ENCODE measurements around the gene FLT3. TPM values are rescaled to one million over a fixed set of nuclear protein-coding genes. Genes with fewer than 3 reads are reported as not detected.

Gene FLT3
- total and polyA plus RNA-seq, 2 of the 13 experiments (the other 11 are each of a cell fraction or from before 2014, with no cell fraction given) = not detected

DNA sequence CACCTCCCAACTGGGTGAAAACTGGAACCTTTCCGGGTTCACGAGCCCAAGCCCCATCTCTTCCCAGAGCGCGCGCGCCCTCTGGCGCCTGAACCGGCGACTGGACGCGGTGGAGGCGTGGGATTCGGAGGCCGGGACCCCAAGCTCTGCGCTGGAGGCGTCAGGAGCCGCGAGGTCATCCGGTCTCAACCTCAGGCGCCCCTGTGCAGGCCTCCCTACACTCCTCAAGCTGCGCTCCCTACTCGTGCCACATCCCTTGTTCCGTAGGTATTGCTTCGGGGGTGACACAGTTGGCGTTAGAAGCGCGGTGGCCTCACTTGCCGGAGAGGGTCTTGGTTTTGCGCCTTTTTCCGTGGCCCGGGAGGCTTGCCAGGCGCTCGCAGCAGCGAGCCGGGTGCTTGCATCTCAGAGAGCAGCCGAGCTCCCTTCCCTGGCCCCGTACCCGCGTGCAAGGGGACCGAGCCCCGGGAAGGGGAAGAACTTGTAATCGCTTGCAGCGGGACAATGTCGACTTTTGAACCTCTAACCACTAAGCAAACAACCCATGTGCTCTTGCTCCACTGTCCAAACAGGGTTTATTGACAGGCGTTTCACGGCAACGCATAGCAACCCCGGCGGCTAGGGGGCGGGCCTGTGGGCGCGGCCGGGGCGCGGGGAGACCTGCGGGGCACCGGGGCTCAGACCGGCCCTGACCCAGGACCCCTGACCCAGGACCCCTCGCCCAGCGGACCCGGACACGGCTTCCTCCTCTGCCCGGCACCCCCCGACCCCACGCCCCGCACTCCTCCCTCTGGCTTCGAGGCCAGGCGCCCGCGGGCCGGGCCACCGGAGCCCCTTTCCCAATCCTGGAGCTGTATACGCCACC is 139.8 kb downstream of the FLT3 start (continued):
- TF ChIP-seq, protein P1, sequence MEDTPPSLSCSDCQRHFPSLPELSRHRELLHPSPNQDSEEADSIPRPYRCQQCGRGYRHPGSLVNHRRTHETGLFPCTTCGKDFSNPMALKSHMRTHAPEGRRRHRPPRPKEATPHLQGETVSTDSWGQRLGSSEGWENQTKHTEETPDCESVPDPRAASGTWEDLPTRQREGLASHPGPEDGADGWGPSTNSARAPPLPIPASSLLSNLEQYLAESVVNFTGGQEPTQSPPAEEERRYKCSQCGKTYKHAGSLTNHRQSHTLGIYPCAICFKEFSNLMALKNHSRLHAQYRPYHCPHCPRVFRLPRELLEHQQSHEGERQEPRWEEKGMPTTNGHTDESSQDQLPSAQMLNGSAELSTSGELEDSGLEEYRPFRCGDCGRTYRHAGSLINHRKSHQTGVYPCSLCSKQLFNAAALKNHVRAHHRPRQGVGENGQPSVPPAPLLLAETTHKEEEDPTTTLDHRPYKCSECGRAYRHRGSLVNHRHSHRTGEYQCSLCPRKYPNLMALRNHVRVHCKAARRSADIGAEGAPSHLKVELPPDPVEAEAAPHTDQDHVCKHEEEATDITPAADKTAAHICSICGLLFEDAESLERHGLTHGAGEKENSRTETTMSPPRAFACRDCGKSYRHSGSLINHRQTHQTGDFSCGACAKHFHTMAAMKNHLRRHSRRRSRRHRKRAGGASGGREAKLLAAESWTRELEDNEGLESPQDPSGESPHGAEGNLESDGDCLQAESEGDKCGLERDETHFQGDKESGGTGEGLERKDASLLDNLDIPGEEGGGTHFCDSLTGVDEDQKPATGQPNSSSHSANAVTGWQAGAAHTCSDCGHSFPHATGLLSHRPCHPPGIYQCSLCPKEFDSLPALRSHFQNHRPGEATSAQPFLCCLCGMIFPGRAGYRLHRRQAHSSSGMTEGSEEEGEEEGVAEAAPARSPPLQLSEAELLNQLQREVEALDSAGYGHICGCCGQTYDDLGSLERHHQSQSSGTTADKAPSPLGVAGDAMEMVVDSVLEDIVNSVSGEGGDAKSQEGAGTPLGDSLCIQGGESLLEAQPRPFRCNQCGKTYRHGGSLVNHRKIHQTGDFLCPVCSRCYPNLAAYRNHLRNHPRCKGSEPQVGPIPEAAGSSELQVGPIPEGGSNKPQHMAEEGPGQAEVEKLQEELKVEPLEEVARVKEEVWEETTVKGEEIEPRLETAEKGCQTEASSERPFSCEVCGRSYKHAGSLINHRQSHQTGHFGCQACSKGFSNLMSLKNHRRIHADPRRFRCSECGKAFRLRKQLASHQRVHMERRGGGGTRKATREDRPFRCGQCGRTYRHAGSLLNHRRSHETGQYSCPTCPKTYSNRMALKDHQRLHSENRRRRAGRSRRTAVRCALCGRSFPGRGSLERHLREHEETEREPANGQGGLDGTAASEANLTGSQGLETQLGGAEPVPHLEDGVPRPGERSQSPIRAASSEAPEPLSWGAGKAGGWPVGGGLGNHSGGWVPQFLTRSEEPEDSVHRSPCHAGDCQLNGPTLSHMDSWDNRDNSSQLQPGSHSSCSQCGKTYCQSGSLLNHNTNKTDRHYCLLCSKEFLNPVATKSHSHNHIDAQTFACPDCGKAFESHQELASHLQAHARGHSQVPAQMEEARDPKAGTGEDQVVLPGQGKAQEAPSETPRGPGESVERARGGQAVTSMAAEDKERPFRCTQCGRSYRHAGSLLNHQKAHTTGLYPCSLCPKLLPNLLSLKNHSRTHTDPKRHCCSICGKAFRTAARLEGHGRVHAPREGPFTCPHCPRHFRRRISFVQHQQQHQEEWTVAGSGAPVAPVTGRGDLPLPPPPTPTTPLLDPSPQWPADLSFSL (CRISPR knock-in tag; IDR thresholded peaks at IDR 0.05) = no peak; the same call in 1 of the 2 replicates
- TF ChIP-seq GZF1 (CRISPR knock-in tag; IDR thresholded peaks at IDR 0.05) (no peak), DR1 (CRISPR knock-in tag; IDR thresholded peaks at IDR 0.05) (peak; percentile 60; the same call in 1 of the 2 replicates), RNF2 (conservative IDR thresholded peaks at IDR 0.05; ENCODE audit: low read depth) (peak; percentile 98), HHEX (CRISPR knock-in tag; IDR thresholded peaks at IDR 0.05) (peak; percentile 92), MAFG (CRISPR knock-in tag; IDR thresholded peaks at IDR 0.05) (no peak), MLLT10 (CRISPR knock-in tag; IDR thresholded peaks at IDR 0.05) (no peak), CENPT (CRISPR knock-in tag; IDR thresholded peaks at IDR 0.05; ENCODE audit: low read depth) (no peak), POLR2AphosphoS2 (IDR thresholded peaks at IDR 0.05; ENCODE audit: low read depth, low read length) (no peak), ZNF75D (CRISPR knock-in tag; IDR thresholded peaks at IDR 0.05; ENCODE audit: borderline replicate concordance) (no peak), POLR2AphosphoS5 (IDR thresholded peaks at IDR 0.05; ENCODE audit: low read depth, low read length) (peak; percentile 37; the same call in 1 of the 2 replicates)
- TF ChIP-seq, protein P2, sequence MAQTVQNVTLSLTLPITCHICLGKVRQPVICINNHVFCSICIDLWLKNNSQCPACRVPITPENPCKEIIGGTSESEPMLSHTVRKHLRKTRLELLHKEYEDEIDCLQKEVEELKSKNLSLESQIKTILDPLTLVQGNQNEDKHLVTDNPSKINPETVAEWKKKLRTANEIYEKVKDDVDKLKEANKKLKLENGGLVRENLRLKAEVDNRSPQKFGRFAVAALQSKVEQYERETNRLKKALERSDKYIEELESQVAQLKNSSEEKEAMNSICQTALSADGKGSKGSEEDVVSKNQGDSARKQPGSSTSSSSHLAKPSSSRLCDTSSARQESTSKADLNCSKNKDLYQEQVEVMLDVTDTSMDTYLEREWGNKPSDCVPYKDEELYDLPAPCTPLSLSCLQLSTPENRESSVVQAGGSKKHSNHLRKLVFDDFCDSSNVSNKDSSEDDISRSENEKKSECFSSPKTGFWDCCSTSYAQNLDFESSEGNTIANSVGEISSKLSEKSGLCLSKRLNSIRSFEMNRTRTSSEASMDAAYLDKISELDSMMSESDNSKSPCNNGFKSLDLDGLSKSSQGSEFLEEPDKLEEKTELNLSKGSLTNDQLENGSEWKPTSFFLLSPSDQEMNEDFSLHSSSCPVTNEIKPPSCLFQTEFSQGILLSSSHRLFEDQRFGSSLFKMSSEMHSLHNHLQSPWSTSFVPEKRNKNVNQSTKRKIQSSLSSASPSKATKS (CRISPR knock-in tag; IDR thresholded peaks at IDR 0.05) = peak; percentile 79; the same call in 1 of the 2 replicates
- TF ChIP-seq, protein P3, sequence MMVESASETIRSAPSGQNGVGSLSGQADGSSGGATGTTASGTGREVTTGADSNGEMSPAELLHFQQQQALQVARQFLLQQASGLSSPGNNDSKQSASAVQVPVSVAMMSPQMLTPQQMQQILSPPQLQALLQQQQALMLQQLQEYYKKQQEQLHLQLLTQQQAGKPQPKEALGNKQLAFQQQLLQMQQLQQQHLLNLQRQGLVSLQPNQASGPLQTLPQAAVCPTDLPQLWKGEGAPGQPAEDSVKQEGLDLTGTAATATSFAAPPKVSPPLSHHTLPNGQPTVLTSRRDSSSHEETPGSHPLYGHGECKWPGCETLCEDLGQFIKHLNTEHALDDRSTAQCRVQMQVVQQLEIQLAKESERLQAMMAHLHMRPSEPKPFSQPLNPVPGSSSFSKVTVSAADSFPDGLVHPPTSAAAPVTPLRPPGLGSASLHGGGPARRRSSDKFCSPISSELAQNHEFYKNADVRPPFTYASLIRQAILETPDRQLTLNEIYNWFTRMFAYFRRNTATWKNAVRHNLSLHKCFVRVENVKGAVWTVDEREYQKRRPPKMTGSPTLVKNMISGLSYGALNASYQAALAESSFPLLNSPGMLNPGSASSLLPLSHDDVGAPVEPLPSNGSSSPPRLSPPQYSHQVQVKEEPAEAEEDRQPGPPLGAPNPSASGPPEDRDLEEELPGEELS (CRISPR knock-in tag; IDR thresholded peaks at IDR 0.05) = peak; percentile 81
- TF ChIP-seq, protein P4, sequence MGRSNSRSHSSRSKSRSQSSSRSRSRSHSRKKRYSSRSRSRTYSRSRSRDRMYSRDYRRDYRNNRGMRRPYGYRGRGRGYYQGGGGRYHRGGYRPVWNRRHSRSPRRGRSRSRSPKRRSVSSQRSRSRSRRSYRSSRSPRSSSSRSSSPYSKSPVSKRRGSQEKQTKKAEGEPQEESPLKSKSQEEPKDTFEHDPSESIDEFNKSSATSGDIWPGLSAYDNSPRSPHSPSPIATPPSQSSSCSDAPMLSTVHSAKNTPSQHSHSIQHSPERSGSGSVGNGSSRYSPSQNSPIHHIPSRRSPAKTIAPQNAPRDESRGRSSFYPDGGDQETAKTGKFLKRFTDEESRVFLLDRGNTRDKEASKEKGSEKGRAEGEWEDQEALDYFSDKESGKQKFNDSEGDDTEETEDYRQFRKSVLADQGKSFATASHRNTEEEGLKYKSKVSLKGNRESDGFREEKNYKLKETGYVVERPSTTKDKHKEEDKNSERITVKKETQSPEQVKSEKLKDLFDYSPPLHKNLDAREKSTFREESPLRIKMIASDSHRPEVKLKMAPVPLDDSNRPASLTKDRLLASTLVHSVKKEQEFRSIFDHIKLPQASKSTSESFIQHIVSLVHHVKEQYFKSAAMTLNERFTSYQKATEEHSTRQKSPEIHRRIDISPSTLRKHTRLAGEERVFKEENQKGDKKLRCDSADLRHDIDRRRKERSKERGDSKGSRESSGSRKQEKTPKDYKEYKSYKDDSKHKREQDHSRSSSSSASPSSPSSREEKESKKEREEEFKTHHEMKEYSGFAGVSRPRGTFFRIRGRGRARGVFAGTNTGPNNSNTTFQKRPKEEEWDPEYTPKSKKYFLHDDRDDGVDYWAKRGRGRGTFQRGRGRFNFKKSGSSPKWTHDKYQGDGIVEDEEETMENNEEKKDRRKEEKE (IDR thresholded peaks at IDR 0.05) = no peak
- TF ChIP-seq, protein P5, sequence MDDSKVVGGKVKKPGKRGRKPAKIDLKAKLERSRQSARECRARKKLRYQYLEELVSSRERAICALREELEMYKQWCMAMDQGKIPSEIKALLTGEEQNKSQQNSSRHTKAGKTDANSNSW (CRISPR knock-in tag; IDR thresholded peaks at IDR 0.05; ENCODE audit: borderline replicate concordance) = no peak
